Loucy (cell line): ENCODE data around the gene AMZ1.

ENCODE experiments used
- H2AFZ ChIP-seq: fragments of 200-600 bp; sonication (generic); 2 replicates; pipeline ENCODE4 v1.6.0; 2016; ENCODE audit warnings: antibody characterized with exemption, mild to moderate bottlenecking, low read length, moderate library complexity
- H3F3A ChIP-seq: fragments of 200-600 bp; 2 replicates; pipeline ENCODE4 v1.6.0; 2016; ENCODE audit warnings: antibody characterized with exemption, low read depth, mild to moderate bottlenecking
- H3K27me3 ChIP-seq: fragments of 200-600 bp; sonication (generic); 2 replicates; pipeline ENCODE4 v1.6.1; 2014; ENCODE audit warnings: low read length, mild to moderate bottlenecking; ENCODE audit not compliant: insufficient read depth, poor library complexity, severe bottlenecking
- H3K36me3 ChIP-seq: fragments of 200-600 bp; sonication (generic); 2 replicates; pipeline ENCODE4 v1.6.1; 2016; ENCODE audit warnings: low read length; ENCODE audit not compliant: insufficient read depth
- H3K4me1 ChIP-seq: fragments of 200-600 bp; sonication (generic); 2 replicates; pipeline ENCODE4 v1.5.1; 2014; ENCODE audit warnings: low read length, mild to moderate bottlenecking; ENCODE audit not compliant: insufficient read depth, poor library complexity, severe bottlenecking
- H3K4me2 ChIP-seq: fragments of 200-600 bp; sonication (generic); 2 replicates; pipeline ENCODE4 v1.6.0; 2014; ENCODE audit warnings: antibody characterized with exemption, low read length, low read depth, mild to moderate bottlenecking; ENCODE audit not compliant: poor library complexity, severe bottlenecking
- H3K4me3 ChIP-seq: fragments of 200-600 bp; sonication (generic); 2 replicates; pipeline ENCODE4 v1.5.1; 2014; ENCODE audit warnings: low read length, mild to moderate bottlenecking, mixed read lengths; ENCODE audit not compliant: poor library complexity, severe bottlenecking
- H3K79me2 ChIP-seq: fragments of 200-600 bp; sonication (generic); 2 replicates; pipeline ENCODE4 v1.6.1; 2014; ENCODE audit warnings: low read length; ENCODE audit not compliant: insufficient read depth
- H3K9ac ChIP-seq: fragments of 200-600 bp; sonication (generic); 2 replicates; pipeline ENCODE4 v1.6.0; 2014; ENCODE audit warnings: mild to moderate bottlenecking, low read depth, low read length, moderate library complexity; ENCODE audit not compliant: poor library complexity, severe bottlenecking
- H3K9me2 ChIP-seq: fragments of 200-600 bp; sonication (generic); replicated peaks from 2 replicates; pipeline ENCODE4 v1.6.1; 2016; ENCODE audit warnings: low read depth, low read length, mixed read lengths
- H3K9me3 ChIP-seq: fragments of 200-600 bp; sonication (generic); 2 replicates; pipeline ENCODE4 v1.6.1; 2014; ENCODE audit warnings: mild to moderate bottlenecking, antibody characterized with exemption, low read length, low read depth; ENCODE audit not compliant: insufficient read depth
- H4K20me1 ChIP-seq: fragments of 200-600 bp; sonication (generic); 2 replicates; pipeline ENCODE4 v1.6.0; 2014; ENCODE audit warnings: antibody characterized with exemption, low read length, mild to moderate bottlenecking; ENCODE audit not compliant: insufficient read depth, poor library complexity, severe bottlenecking
- CTCF ChIP-seq: fragments of 200-600 bp; sonication (generic); conservative IDR thresholded peaks from 2 replicates; pipeline ENCODE4 v1.5.1; 2014; ENCODE audit warnings: mild to moderate bottlenecking, antibody characterized with exemption, low read length
- EZH2phosphoT487 ChIP-seq: fragments of 200-600 bp; IDR thresholded peaks from 2 replicates; pipeline ENCODE4 v1.6.1; 2018; ENCODE audit warnings: antibody characterized with exemption, mild to moderate bottlenecking, moderate library complexity, borderline replicate concordance

The AMZ1 gene

DNA sequence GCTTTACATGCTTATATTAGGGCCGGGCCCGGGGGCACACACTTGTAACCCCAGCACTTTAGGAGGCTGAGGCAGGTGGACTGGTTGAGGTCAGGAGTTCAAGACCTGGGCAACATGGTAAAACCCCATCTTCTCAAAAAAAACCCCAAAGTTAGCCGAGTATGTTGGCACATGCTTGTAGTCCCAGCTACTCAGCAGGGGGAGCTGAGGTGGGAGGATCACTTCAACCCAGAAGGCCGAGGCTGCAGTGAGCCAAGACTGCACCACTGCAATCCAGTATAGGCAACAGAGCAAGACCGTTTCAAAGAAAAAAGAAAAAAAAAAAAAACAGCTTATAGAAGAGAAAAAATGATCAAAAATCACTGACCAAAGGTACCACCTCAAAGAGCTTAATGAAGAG lies 63.1 kb downstream of the AMZ1 start:
- Histone ChIP-seq H3K4me1 (peaks cover 25% of the 10 kb centered on the region), H3K9ac (no peak overlapping the region), H4K20me1 (no peaks in the 10 kb centered on the region), H3K9me3 (peaks cover 10% of the 10 kb centered on the region; the same call in 1 of the 2 replicates), H3K9me2 (no peaks in the 10 kb centered on the region), H3F3A (no peaks in the 10 kb centered on the region), H3K4me3 (no peak overlapping the region), H3K36me3 (peaks cover 14% of the 10 kb centered on the region), H3K27me3 (no peaks in the 10 kb centered on the region), H3K4me2 (no peak overlapping the region), H3K79me2 (peaks cover 49% of the 10 kb centered on the region; the same call in 1 of the 2 replicates), H2AFZ (no peak overlapping the region)
- no peak for TF ChIP-seq EZH2phosphoT487
- TF ChIP-seq CTCF, result no peak

DNA sequence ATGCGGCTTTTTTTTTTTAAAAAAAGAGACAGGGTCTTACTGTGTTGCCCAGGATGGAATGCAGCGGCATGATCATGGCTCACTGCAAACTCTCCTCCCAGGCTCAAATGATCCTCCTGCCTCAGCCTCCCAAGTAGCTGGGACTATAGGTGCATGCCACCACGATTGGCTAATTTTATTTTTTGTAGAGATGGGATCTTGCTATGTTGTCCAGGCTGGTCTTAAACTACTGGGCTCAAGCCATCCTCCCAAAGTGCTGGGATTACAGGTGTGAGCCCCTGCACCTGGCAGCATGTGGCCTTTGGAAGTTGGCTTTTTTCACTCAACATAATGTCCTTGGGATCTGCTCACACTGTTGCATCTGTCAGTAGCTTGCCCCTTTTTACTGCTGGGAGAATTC lies 65.1 kb downstream of the AMZ1 start:
- Histone ChIP-seq H3K4me2 (no peak overlapping the region), H3K4me3 (no peak overlapping the region), H3K9me2 (no peaks in the 10 kb centered on the region), H4K20me1 (no peaks in the 10 kb centered on the region), H2AFZ (no peak overlapping the region), H3K4me1 (peaks cover 35% of the 10 kb centered on the region), H3K79me2 (peaks cover 54% of the 10 kb centered on the region; the same call in 1 of the 2 replicates), H3K9me3 (peaks cover 10% of the 10 kb centered on the region; the same call in 1 of the 2 replicates), H3K36me3 (peaks cover 21% of the 10 kb centered on the region), H3K27me3 (no peaks in the 10 kb centered on the region), H3K9ac (no peak overlapping the region), H3F3A (no peaks in the 10 kb centered on the region)
- no peak for TF ChIP-seq CTCF
- no peak for TF ChIP-seq EZH2phosphoT487

DNA sequence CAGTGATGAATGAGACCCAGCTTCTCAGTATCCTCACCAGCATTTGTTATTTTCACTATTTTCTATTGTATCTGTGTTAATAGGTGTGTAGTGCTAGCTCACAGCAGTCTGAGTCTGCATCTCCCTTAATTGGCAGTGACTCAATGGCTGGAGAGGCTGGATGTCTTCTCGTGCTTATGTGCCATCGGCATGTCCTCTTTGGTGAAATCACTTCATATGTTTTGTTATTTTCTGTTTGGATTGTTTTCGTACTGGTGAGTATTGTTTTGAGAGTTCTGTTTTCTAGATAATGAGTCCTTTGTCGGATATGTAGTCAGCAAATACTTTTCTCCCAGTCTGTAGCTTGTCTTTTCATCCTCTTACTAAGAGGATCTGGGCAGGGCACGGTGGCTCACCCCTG lies 66.1 kb downstream of the AMZ1 start:
- peaks cover 43% of the 10 kb centered on the region for H3K4me1 ChIP-seq
- H3K9ac ChIP-seq, result no peak overlapping the region
- no peaks in the 10 kb centered on the region for H3F3A ChIP-seq
- peaks cover 54% of the 10 kb centered on the region; the same call in 1 of the 2 replicates for H3K79me2 ChIP-seq
- TF ChIP-seq EZH2phosphoT487 (no peak), CTCF (no peak)
- peaks cover 21% of the 10 kb centered on the region for H3K36me3 ChIP-seq
- peaks cover 10% of the 10 kb centered on the region; the same call in 1 of the 2 replicates for H3K9me3 ChIP-seq
- no peak overlapping the region for H3K4me3 ChIP-seq
- H3K27me3 ChIP-seq, result no peaks in the 10 kb centered on the region
- no peaks in the 10 kb centered on the region for H3K9me2 ChIP-seq
- no peaks in the 10 kb centered on the region for H4K20me1 ChIP-seq
- no peak overlapping the region for H3K4me2 ChIP-seq
- no peak overlapping the region for H2AFZ ChIP-seq
